DLD1 (cell line): ENCODE measurements around the gene ITGA8.
"Not testable (repeated sequence)": the region's sequence is repeated elsewhere in the genome, so short reads cannot be mapped to it uniquely, and the experiment has no call there.

Experiments
- in situ Hi-C: cut with HindIII; loops from 2 replicates; pipeline ENCODE4 v1.10.0; 2017; ENCODE audit warnings: low sequenced_read_pairs

The ITGA8 gene

DNA sequence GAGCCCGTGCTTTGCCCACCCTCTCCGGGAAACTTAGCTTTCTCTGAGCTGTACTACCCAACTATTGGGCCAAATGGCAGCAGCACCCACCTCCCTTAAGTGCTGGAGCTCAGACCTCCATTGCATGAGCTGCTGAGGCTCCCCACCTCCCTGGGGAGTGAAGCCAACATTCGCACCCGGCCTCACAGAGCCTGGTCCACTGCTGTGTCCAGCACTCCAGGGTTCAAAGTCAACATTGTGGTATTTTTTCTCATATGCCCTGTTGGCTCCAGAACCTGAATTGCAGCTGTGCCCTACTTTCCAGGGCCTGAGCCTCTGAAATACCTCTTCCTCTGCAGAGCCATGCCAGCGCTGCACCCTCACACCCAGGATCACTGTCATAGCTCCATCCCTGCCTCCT lies 29.7 kb downstream of the ITGA8 start:
- in situ Hi-C loops = no loop called here

DNA sequence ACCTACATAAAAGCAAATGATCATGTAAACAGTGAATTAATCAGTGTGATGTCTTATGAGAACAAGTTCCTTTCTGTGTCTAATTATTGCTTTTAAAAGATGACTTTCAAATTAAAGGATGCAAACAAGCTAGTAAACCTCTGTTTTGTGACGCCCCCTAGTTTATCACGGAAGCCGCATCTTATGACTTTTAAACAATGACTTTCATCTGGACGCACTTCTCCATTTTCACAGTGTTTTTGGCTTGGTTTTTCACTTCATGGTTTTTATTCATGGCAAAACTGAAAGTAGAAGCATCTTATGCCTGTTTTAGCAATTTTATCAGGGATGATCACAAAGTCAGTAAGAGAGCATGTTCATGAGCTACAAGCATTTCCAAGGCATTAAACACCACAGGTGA lies 35.0 kb downstream of the ITGA8 start:
- in situ Hi-C loops = no loop called here

GRCh38 chr10:15681076-15681475 lies 38.6 kb downstream of the ITGA8 start:
- in situ Hi-C loops = no loop called here

DNA sequence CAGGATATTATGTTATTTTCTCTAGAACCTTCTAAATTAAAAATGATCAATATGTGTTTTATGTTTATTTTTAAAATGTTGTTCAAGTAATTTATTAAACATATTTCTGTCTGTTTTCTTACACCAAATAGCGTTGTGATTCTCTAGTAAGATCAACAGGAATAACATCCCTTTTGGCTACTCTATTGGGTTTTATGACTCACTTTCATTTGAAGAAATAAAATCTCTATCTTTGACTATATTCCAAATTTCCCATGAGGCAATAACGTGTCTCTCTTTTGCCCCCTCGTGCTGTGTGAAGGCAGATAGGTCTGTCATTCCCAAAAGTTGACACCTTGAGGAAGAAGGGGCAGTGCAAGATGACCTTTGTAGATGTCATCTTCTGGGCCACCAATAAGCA lies 40.9 kb downstream of the ITGA8 start:
- in situ Hi-C loops = no loop called here

DNA sequence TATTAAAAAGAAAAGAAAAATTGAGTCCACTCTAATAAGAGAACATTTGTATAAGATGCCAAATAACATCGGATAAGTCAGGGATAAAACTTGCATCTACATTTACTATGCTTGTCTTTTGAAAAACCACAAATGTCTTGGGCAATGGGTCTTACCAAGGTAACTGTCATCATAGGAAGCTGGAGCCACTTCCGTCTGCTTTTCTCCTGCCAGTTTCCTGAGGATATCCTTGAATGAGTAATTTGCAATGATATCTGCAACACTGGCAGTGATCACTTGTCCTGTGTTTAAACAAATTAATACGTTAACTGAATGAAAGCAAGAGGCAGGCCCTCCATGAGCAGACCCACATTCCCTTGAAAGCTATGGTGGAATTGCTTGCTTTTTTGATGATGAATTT lies 47.3 kb downstream of the ITGA8 start:
- in situ Hi-C loops = no loop called here

GRCh38 chr10:15670880-15671279 lies 48.8 kb downstream of the ITGA8 start:
- in situ Hi-C loops = no loop called here

DNA sequence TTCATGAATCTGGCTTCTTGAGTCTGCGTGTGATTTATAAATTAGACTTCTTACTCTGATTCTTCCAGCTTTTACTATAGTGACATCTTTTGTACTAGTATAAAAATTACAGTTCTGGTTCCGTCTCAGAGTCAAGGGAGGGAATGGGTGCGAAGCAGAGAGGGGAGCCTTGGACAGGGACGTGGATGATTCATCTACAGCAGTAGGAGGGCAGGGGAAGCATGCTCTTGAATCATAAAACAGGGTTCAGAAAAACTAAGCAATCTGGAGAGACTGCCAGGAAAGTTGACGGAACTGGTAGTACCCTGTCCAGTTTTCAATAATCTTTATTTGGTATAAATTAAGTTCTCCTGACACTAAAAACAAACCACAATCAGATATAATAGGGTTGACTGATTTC lies 58.1 kb downstream of the ITGA8 start:
- in situ Hi-C loops = no loop called here

GRCh38 chr10:15660990-15661389 lies 58.7 kb downstream of the ITGA8 start:
- in situ Hi-C loops = no loop called here

GRCh38 chr10:15658069-15658702 lies 61.5 kb downstream of the ITGA8 start:
- in situ Hi-C loops = no loop called here

DNA sequence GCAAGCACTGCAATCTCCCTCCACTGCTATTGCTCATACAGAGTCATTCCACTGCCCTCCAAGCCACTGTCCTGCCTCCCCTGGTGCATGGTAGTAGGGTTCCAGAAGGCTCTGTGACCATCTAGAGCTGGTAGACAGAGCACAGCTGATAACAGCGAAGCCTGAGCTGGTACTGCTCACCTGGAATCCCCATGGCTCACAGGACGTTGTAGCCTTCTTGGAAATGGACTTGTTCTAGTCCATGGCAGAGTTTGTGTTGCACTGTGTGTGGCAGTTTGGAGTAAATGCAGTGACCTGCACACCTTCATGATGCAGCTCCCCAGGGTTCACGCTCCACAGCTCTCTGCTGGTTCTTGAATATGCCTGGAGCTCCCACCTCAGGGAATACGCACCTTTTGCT lies 67.0 kb downstream of the ITGA8 start:
- in situ Hi-C loops = no loop called here

GRCh38 chr10:15652117-15652516 lies 67.6 kb downstream of the ITGA8 start:
- in situ Hi-C loops = no loop called here

DNA sequence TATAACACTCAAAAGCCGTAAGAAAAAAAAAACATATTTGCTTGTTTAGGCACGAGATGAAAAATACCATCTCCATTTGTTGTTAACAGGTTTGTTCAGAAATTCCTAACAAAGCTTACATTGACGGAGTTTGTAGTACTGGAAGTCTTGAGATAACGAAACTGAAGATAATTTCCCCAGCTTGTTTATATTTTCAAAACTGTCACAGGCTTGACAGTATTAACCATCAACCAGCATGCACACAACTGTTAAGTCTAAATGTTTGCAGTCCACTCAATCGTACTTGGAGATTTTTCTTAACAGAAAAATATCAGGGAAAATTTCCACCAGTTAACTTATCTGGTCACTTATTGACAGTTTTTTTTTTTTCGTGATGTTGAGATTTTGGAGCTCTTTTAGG lies 68.5 kb downstream of the ITGA8 start:
- in situ Hi-C loops = no loop called here

GRCh38 chr10:15642095-15642494 lies 77.6 kb downstream of the ITGA8 start:
- in situ Hi-C loops = no loop called here

- in situ Hi-C loops = no loop called here
Observed at GRCh38 chr10:15640536-15641085, 79.1 kb downstream of the ITGA8 start.

- in situ Hi-C loops = no loop called here
Observed at GRCh38 chr10:15636446-15636845, 83.3 kb downstream of the ITGA8 start.

DNA sequence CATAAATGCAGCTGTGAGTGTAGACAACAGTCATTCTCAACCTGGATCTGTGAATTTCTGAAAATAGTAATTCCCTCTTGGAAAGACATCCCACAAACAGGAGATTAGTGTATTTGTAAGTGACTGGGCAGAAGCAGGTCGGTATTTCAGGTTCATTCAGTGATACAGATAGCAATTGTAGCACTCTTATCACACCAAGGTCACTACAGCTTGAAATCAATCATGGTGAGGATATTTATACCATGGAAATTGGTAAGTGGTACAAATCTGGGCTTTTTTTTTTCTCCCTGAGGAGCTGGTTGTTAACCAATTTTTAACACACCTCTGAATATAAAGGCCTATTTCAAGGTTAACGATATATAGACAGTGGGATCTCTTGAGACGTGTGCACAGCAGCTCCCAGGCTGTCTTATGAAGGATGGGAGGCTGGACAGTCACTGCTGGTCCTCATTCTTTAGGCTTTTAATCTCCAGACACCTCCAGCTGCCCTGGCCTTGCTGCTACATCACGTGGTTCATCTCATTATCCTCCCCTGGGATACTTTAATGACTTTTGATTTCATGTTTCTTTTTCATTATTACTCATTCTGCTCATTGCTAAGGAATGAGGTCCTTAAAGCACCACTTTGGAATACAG lies 87.1 kb downstream of the ITGA8 start:
- in situ Hi-C loops = no loop called here

DNA sequence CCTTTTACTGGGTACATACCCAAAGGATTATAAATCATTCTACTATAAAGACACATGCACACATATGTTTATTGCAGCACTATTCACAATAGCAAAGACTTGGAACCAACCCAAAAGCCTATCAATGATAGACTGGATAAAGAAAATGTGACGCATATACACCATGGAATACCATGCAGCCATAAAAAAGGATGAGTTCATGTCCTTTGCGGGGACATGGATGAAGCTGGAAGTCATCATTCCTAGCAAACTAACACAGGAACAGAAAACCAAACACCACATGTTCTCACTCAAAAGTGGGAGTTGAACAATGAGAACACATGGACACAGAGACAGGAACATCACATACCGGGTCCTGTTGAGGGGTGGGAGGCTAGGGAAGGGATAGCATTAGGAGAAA lies 88.5 kb downstream of the ITGA8 start:
- in situ Hi-C loops = not testable (repeated sequence)

GRCh38 chr10:15630353-15630752 lies 89.4 kb downstream of the ITGA8 start:
- in situ Hi-C loops = no loop called here

DNA sequence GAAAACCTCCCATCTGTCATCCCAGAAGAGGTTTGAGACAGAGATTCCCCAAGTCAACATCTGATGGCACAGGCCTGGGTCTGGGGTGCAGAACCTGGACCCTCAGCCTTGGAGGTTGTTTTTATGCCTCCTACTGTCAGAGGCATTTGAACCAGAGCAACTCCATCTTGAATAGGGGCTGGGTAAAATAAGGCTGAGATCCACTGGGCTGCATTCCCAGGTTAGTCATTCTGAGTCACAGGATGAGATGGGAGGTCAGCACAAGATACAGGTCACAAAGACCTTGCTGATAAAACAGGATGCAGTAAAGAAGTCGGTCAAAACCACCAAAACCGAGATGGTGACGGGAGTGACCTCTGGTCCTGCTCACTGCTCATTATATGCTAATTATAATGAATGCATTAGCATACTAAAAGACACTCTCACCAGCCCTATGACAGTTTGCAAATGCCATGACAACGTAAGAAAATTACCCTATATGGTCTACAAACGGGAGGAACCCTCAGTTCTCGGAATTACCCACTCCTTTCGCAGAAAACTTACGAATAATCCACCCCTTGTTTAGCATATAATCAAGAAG lies 92.0 kb downstream of the ITGA8 start:
- in situ Hi-C loops = no loop called here

GRCh38 chr10:15626937-15627336 lies 92.8 kb downstream of the ITGA8 start:
- in situ Hi-C loops = no loop called here

DNA sequence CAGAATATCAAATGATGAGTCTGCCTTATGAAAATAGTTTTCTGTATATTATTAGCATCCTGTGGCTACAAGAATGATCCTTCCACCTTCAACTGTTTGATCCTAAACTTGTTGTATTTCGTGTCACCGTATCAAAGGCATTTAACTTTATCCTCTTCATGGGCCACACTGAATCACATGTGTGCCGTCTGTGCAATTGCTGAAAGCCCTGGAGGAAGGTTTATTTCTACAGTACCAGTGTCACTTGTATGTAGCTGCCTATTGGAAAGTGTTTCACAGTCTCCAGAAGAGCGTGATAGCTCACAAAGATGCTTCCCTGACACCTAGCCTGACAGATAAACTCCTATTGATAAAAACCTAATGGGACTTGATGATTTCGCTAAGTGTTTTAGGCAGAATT lies 94.5 kb downstream of the ITGA8 start:
- in situ Hi-C loops = no loop called here
